Hippocampal formation (tissue), 2 donors: ENCODE results near the gene APOB.
A peak's percentile ranks its signal among the peaks of the same experiment; 100 is the strongest.

Experiments used
- DNase-seq, 2 donors: peaks; one replicate each; lab custom pipeline; 2025; lab: John Stamatoyannopoulos, UW

The APOB gene

DNA sequence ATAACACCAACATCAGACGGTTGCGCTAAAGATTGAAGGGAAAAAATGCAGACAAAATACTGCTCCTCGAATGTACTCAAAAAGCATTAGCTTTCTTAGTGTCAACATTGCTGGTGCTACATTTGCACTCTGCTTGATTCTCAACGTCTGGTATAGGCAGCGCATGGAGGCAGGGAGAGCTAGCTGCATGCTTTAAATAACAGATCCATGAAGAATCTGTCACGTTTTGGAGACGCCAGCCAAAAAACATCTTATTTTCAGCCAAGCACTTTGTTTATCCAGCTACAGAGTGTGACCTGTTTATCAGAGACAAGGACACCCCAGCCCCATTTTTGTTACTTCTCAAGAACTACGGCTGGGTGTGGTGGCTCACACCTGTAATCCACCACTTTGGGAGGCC, 59.5 kb downstream of the APOB start:
- no peak for DNase-seq

DNA sequence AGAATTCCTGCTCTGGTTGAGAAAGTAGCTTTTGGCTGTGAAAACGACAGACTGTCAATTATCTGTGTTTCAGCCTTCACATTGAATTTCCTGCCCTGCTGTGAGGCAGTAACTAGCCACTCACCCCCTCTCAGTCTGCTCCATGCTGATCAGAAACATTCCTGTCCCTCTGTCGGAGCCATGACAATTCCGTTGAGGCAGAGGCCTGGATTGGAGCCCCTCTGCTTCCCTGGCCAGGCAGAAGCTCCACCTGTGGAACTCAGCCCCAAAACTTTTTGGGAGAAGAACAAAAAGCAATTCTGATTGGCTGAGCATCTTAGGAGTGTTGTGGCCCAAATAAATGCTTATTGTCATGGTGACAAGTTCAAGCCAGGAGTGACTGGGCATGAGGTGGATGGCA, 60.0 kb downstream of the APOB start:
- DNase-seq = no peak

DNA sequence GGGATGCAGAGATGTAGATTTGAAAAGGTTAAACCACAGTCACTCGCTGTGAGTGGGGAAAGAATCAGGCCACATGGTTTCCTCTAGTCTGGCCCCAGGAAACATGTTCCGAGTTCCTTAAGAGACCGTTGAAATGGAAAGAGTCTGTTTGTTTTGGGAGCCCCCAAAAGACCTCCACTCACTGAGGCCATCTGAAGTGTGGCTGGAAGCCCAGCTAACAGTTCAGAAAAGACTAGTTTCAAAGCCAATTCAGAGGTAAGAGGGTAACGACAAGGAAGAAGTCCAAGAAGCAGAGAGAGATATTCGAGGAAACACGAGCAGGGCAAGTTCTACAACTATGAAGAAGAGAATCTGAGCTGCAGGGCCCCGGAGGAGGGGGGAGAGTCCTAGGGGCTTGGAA, 61.0 kb downstream of the APOB start:
- no peak for DNase-seq

DNA sequence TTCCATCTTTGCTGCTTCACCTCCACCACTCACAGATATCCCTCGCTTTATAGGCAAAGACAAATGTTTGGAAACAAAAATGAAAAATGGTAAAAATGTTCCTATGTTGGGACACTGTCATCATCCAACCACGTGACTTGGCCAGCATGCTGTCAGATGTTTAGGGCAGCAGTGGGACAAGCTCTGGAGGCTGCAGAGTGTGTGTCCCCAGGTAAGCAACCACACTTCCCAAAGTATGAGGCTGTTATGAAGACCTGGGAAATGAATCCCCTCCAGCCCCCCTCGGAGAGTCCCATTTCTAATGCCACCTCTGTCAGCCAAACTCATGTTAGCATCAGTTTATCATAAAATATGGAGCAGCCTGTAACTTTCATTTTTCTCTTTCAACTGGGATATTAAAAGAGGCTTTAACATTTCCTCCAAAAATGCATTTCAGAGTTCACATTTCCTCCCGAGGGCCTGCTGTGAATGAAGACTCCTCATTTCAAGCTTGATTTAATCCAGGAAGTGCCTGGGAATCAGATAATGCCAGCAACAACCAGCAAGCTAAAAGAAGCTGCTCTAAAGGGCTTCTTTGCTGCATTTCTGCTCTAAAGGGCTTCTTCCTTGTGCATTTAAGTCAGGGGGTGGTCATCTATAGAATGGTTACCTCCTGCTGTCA, 66.2 kb downstream of the APOB start:
- DNase-seq = no peak

DNA sequence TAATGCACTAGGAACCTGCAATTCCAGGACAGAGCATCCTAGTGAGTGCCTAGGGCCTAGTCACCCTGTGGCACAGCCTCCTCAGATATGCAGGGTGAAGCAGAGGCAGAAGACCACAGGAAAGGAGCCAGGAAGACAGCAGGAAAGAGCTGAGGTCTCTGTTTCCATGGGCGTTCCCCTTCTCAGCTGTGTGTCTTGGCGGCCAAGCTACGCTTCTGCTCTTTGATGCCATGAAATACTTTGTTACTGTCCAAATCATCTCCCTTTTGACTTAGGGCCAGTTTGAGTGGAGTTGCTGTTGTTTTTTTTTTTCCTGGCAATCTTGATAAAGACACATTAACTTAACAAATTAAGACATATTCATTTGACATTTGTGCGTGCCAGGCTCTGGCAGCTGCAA, 67.3 kb downstream of the APOB start:
- DNase-seq = no peak

DNA sequence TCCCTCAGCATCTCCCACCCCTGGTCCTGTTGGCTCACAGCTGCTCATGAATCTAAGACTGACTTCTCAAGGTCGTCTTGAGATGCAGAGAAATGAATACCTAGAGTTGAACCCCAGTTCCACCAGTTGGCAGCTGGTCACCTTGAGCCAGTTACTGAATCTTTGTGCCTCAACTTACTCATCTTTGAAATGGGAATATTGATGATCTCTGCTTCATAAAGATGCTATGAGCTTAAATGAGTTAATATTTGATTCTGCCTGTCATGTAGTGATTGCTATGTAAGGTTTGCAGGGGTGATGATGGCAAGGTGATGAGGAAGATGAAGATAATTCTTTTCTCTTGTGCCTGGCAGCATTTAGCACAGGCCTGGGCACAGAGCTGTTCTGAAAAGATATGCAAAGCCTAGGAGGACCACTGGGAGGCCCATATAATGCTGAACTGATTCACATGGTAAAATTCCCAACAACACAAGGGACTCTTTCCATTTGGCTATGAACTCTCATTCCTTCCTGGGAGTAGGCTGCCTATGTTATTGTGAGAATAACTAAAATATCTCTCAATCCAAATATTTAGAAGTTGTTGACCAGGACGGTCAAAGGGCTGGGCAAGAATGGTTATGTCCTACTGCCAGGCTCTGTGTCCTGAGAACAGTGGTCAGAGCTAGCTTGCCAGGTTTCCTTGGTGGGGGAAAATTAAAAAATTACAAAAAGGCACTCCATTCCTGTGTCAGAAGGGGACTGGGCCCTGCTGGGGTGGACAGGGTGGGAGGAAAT, 70.9 kb downstream of the APOB start:
- DNase-seq = no peak

DNA sequence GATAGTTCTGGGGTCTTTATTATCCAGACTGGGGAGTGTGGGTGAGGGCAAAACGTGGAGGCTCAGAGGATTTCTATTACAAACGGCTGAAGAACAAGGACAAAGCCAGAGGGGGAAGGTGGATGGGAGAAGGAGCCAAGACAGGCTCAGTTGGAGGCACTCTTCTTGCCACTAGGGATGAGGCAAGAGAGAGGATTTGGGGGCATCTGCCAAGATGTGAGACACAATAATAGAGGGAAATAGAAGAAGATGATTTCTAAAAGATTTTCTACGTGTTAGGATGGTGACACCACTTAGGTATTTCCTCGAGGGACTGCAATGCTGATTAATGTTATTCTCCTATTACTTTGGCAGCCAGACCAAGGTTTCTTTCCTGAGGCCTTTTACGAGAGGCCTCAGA, 71.8 kb downstream of the APOB start:
- no peak for DNase-seq

DNA sequence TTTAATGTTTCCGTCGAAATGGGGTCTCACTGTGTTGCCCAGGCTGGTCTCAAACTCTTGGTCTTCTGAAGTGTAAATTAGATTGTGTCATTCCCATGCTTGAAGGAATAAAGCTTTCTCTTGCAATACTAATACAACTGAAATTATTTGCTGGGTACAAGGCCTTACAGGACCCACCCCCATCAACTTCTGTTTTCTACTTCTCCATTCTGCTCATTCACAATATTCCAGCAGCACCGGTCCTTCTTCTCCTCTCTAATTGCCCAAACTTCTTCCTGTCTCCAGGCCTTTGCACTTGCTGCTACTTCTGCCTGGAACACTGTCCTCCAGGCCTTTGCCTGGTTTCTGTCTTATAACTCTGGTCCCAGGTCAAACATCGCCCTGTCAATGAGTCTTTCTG, 73.8 kb downstream of the APOB start:
- no peak for DNase-seq

DNA sequence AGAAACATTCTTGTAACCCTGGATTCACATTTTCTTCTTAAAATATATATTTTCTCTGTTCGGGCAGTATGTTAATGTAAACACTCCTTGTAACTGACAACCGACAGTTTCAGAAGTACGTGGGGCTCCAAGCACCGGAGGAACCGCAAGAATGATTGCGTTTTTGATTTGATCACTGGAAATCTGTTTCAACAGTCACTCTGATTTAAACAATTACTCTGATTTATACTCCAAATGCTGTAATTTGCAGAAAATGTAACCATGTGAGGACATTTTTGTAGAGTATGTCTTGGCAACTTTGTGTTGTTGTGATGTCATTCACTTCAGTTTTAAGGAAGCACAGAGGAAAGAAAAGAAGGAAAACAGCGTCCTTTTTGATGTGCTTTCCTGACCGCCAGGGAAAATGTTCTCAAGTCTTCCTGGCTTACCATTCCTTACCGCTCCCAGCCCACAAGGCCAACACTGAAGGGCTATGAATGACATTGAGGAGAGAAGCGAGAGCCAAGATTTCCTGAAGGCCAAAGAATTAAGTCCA, 77.7 kb downstream of the APOB start:
- no peak for DNase-seq

DNA sequence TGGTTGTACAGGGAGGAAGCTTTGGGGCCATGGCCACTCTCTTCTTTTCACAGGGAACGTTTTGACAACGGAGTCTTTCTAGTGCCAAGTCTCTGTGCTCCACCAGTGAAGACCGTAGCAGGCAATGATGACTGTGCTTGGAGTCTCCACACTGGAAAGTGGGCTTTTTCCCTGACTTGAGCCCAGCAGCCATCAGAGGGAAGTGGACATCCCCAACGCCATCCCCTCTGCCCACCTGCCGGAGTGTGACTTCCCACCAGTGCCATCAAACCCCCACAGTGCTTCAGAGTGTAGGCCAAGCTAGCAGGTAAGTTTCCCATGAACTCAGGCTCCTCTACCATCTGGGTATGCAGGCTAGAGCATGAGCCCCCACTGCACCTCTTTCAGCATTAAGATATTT, 78.7 kb downstream of the APOB start:
- DNase-seq = no peak

DNA sequence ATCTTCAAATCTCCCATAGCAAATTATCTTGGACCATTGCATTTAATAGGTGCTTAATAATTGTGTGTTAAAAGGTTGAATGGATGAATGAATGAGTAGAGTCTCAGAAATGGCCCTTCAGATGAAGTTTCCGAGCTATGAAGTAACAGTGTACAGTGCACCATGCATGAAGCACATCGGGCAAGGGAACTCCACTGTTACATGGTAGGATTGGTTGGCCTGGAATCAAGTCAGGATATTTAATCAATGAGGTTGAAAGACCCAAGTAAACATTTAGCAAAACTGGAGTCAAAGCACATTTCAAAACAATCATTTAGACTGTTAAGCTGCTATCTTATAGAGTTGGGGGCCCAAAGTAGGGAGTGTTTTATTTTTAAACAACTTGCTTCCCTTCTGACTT, 80.0 kb downstream of the APOB start:
- DNase-seq = no peak

DNA sequence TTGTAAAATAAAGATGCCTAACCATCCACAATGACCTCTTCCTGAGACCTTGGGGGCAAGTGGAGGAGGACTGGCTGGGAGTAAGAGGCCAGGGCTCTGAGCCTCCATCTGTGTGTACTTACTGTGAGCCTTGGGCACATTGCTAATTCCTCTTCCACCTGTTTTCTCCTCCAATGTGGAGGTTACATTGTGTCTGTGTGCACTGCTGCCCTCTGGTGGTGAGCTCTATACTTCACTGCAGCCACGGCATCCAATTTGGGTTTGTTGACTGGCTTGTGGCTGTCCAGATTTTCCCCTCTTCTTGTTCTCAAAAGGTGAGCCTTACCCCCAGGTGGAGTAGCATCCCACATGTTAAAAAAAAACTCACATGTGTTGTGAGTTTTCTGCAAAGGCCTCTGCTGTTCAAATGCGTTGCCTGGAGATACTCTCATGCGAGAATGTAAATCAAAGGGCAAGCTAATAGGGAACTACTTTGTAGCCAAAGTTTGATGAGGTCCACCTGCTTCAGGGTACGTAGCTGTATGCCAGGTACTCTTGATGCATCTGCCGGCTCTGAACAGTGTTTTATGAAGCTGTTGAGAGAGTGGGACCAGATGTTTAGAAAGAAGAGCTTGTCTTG, 80.8 kb downstream of the APOB start:
- DNase-seq = peak; percentile 51 to 52

DNA sequence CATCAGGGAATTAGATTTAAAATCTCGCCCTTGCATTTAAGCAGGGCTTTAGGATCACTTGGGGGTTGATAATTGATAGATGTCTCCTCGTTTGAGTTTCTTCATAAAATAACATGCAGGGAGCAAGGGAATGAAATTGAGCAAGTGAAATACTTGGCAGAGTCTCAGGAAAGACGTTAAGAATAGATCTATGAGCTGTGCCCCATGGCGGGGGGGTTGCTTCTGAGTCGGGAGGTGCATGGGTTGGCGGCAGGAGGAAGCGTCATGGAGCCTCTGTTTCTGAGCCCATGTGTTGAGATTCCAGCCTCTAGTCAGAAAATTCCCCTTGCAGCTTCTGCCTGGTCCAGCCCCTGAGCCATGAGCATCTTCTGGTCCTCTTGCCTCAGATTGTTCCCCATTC, 82.0 kb downstream of the APOB start:
- DNase-seq = no peak

DNA sequence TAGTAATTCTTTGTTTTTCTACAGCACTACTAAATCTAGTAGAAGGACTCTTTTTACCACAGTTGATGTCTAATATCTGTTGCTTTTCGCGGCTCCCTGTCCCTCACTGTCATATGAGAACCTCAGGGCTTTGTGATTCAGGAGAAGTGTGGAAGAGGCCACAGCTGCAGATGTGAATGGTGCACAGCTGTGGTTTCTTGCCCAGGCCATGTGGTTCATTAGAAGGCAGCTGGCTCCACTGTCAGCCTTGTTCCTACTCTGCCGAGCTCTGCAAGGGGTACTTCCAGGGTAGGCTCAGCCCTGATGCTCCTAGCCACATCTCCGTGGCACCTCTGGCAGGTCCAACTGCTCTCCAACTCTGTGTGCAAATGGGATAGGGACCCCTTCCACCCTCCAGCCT, 83.9 kb downstream of the APOB start:
- DNase-seq = no peak

DNA sequence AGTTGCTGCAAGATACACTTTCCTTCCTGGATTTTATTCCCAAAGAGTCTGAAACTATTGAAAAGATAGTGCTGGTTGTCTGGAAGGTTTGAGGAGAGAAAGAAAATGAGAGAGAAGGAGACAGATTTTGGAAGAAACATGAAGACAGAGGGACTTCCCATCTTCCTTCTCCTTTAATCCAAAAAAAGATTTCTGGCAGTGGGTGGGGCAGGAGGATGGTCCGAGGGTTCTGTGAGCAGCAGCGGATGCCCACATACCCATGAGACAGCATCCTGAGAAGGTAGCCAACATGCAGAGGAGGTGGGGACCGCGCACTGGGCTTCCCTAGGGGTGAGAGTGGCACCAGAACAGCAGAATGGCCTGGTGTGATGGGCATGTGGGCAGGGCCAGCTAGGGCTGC, 84.6 kb downstream of the APOB start:
- no peak for DNase-seq

DNA sequence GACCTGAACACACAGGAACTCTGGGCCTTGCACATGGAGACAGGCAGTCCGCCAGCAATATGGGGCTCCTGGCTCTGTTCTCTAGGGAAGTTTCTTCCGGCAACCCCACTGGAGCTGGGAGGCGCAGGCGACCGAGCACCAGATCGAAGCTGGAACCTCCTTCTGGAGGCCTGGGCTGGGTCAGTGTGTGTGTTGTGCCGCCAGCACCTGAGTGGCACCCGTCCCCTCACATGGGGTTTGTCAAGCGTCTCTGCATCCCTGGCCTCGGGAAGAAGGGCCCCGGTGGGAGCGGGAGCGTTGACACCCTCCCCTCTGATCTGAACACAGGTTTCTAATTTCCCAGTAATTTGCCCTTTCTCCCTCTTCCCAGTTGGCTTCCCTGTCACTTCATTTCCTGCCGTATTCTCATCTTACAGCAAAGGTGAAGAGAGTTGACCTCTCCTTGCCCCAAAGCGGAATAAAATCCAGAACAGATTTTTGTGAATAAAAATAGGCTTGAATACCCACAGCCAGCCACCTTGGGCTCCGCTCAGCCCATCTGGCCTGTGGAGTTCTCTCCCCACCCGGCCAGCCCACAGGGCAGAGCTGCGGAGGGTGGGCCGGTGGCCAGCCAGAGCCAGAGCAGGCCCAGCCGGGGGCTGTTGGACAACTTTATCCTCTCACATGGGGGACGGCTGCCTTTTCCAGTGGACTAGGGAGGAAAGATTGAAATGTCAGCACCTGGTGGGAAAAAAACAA, 85.9 kb downstream of the APOB start:
- DNase-seq = no peak

DNA sequence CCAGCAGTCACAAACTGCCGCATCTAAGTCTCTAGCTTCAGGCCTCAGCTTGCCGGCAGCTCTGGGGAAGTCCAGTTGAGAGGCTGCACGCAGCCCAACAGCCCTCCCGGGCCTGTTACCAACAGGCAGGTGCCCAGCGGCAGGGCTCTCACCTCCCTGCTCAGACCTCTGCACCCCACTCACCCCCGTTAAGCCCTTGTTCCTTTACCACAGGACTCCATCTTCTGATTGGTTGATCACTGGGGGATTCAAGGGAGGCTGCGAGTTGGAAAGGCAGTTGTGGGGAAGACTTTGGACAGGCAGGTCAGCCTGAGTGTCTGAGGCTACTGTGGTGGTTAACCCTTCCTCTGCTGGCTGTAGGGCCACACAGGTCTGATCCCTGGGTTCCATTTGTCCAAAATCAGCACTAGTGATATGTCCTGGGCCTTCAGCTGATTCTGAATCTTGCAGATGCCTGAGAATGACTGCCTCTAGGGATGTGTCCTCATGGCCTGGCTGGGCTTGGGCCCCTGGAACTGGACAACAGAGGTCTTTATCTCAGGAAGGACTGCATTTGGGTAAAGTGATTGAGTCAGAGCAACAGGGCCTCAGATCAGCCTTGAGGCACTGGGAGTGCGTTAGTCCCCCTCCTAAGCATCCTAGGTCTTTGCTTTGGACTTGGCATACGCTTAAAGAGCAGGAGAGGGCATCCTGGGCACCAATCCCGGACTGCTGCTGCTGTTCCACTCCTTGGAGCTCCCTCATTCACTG, 88.4 kb downstream of the APOB start:
- no peak for DNase-seq

DNA sequence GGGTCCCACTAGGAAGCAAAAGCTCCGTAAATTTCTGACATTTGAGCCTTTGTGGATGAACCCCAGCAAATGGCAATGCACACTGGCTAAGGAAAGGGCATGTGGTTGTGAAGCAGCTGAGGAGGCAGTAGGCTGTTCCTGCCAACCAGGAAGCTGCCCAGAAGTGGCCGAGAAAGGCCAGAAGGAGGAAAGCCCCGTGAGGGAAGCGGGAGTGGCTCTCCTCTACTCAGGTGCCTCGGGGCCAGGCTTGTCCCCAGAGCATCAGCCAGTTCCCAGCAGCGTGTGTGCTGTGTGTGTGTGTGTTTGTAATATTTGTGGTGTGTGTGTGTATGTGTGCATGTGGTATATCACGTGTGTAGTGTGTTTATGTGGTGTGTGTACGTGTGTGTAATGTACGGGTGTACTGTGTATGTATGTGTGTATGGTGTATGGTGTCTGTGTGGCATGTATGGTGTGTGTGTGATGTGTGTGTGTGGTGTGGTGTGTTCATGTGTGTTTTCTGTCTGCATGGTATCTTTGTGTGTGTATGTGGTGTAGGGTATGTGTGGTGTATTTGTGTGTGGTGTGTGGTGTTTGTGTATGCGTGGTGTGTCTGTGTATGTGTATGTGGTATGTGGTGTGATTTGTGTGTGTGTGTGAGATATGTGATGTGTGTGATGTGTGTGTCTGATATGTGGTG, 90.6 kb downstream of the APOB start:
- no peak for DNase-seq
